Hepatocyte (in vitro differentiated cells): ENCODE measurements around the gene SEPTIN5.

Experiments
- EZH2 ChIP-seq: fragments of 200-600 bp; sonication (generic); IDR thresholded peaks from 2 replicates; pipeline ENCODE4 v1.6.1; 2016; ENCODE audit warnings: antibody characterized with exemption, mild to moderate bottlenecking, borderline replicate concordance
- EZH2phosphoT487 ChIP-seq: fragments of 200-600 bp; sonication (generic); IDR thresholded peaks from one replicate; pipeline ENCODE4 v1.6.1; 2018; ENCODE audit warnings: antibody characterized with exemption, mild to moderate bottlenecking, low read depth, moderate library complexity; ENCODE audit not compliant: unreplicated experiment, severe bottlenecking
- TF ChIP-seq, protein P1 (sequence below): fragments of 200-600 bp; sonication (generic); IDR thresholded peaks from 2 replicates; pipeline ENCODE4 v1.5.1; 2016; ENCODE audit warnings: antibody characterized with exemption, mild to moderate bottlenecking; ENCODE audit not compliant: poor library complexity

DNA sequence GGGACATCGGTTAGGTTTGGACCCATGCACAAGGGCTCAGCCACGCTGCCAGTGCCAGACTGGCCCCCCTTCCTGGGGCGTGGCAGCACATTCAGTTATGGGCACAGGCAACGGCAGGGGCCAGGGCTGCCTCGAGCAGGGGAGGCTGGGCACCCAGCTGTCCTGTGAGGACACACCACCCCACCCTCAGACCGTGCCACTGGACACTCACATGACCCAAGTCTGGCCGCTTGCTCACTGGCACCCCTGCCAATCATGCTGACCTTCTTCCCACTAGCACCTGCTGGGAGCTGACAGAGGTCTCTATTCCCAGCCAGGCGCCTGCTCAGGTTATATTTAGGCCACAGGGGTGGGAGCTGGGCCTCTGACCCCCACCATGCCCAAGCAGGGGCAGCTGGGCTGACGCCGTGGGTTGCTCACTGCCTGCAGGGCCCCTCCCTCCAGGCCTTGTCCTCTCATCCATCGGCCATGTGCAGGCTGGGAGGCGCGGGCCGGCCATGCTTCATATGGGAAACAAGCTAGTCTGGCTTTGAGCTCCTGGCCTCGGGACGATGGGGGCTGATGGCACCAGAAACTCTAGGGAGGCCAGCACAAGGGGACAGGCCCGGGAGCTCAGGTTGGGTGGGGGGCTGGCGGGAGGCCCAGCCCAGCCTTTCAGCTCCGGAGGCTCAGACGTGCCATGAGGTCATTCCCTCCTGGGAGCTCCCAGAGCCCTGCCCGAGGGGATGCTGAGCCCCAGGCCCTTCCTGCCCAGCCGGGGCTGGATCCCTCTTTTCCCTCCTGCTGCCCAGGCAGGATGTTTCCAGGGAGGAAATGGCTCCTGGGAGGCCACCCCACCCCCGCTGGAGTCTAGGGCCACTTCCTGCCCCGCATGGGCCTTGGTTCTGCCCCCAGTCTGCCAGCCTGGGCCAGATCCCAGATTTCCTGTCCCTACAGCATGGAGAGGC is 31.1 kb downstream of the SEPTIN5 start:
- TF ChIP-seq, protein P1, sequence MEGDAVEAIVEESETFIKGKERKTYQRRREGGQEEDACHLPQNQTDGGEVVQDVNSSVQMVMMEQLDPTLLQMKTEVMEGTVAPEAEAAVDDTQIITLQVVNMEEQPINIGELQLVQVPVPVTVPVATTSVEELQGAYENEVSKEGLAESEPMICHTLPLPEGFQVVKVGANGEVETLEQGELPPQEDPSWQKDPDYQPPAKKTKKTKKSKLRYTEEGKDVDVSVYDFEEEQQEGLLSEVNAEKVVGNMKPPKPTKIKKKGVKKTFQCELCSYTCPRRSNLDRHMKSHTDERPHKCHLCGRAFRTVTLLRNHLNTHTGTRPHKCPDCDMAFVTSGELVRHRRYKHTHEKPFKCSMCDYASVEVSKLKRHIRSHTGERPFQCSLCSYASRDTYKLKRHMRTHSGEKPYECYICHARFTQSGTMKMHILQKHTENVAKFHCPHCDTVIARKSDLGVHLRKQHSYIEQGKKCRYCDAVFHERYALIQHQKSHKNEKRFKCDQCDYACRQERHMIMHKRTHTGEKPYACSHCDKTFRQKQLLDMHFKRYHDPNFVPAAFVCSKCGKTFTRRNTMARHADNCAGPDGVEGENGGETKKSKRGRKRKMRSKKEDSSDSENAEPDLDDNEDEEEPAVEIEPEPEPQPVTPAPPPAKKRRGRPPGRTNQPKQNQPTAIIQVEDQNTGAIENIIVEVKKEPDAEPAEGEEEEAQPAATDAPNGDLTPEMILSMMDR: no peak
- no peak for TF ChIP-seq EZH2
- no peak for TF ChIP-seq EZH2phosphoT487
